HG03439 (cell line): ENCODE results near the gene VPS29.
A peak's percentile ranks its signal among the peaks of the same experiment; 100 is the strongest.
"Not testable (repeated sequence)": the region's sequence is repeated elsewhere in the genome, so short reads cannot be mapped to it uniquely, and the experiment has no call there.

Experiments
- ATAC-seq: cut with Tn5 transposase; IDR thresholded peaks from one replicate; pipeline ENCODE4 v1.9.1; 2021; ENCODE audit warnings: mild to moderate bottlenecking, moderate library complexity; ENCODE audit not compliant: unreplicated experiment

VPS29 gene

DNA sequence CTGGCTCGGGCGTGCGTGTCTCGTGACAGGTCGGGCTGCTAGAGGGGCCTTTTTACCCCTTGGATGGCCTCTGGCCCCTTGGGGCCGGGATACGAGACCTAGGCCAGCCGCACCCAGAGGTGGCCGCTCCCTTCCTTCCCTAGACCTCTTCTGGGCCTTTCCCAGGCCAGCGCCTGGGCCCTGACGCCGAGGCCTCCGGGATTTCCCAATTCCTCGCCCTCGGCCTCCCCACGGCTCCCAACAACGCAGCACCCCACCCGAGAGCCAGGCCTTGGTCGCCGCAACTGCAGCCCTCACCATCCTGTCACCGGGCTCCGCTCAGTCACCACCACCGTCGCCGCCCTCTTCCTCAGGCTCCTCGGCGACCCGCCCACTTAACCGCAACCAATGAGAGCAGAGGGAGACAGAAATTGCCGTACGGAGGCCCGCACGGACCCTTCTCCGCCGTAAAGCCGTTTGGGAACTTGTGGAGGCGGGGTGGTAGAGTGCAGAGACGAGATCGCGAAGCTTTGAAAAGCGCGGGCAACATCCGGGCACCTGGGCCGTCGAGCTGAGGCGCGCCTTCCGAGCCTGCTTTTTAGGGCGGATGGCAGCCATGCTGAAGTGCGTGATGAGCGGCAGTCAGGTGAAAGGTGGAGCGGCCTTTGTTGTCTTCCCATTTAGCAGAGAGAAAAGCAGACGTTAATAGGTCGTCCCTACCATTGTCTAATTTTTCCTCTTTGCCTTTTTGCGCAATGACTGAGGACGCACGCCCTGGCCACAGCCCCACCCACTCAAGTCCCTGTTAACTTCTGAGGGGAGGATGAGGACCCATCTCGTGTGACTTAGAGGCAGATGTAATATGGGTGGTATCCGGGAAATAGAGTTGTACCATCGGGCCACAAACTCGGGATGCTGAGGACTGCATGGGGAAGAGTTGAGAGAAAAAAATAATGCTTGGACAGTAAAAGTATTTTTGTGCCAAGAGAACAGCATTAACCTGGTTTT, at the start of gene VPS29, which contains the start of gene RAD9B:
Gene VPS29 (minus strand): TSS at position 360 of the 987 bp plus-strand sequence. CDS start 60 bp downstream, at position 300.
Gene RAD9B (plus strand): TSS at position 580 of the 987 bp plus-strand sequence. CDS start 7 bp downstream, at position 587.
- ATAC-seq, result peak; percentile 94

DNA sequence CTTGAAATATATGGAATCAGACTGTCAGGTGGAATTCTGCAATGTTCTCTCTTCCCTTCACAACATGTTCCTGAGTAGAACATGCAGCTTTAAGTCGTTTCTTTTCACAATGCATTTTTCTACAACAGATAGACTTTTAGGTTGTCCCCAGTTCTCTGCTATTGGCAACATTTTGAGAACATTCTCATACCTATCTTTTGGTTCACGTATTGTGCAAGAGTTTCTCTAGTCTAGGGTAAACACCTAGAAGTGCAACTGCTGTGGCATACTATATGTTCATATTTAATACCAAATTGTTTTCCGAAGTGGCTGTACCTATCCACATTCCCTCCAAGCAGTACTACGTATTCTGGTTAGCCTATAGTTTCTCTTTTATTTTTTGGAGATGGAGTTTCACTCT, 49.1 kb upstream of the VPS29 start:
- ATAC-seq, result no peak

DNA sequence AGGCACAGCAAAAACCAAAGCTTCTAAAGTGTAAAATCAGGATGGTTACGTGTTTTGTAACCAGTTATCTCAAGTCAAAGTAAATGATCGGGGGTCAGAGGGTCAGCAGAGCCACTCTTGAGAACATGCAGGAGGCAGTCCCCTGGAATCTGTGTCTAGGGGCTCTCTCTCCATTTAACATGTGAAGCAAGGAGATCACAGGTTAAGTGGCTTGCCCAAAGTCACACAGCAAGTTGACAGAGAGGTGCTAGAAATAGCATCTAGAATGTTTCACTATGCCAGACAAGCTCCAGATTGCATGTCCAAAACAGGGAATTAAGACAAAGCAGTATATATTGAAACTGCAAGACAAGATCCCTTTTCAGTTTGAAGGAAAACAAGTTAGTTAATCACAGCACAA, 47.8 kb upstream of the VPS29 start:
- ATAC-seq, result no peak

DNA sequence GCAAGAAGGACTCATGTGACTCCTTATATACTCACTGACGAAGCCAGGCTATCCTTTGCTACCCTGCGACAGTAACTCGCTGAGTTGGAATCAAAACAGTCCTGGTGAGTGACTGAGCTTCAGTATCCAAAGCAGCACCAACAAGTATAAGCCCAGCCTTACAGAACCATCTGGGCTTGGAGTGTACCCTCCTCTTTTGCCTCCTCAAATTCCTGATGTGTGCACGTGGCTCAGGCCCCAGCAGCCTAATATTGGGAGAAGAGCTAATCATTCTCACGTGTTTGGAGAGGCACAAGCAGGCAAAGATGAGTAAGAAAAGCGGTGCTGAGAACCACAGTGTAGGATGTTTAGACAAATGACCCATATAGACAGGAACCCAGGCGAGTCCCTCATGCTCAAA, 46.8 kb upstream of the VPS29 start:
- no peak for ATAC-seq

DNA sequence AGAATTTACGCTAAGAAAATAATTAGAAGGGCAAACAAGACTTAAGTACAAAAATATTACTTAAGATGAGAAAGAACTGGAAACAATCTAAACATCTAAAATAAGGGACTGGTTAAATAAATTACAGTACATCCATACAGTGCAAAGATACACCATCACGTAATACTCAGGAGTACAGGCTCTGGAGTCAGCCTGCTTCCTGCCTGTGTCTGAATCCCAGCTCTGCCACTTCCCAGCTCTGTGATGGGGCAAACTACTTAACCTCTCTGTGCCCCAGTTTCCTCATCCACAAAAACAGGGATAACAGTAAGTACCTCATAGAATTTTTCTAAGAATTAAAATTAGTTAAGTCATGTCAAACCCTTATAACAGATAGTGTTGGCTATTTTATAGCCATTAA, 45.2 kb upstream of the VPS29 start:
- ATAC-seq, result no peak

DNA sequence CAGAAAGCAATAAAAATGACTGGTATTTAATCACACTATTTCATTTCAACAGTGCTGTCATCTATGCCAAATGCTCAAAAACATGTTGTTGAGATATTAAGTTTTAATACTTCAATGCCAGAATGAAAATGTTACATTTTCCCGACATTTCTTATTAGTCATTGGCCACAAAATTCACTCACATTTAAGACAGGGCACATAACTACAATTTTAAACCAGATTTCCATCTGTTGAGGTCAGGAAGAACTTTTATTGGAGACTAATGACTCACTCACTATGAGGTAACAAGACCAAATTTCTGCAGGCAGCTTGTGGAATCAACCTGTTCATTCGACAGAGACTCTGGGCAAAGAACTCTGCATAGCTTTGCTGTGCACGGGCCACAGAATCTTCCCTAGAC, 44.4 kb upstream of the VPS29 start:
- ATAC-seq, result no peak

DNA sequence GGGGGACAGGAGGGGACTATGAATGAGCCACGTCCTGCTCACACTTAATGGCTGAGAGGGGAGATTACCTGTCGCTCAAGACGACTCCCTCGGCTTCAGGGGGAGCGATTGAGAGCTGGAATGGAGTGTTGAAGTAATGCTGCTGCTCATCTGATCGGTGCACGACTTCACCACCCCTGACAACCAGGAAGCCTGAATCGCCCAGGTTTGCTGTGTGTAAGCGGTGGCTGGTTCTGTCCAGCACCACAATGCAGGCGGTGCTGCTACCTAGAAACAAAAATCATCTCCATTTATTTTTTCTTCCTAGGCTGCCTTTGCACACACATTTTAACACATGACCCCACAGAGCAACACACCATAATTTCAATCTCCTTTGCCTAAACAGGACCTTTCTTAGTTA, 43.9 kb upstream of the VPS29 start:
- no peak for ATAC-seq

DNA sequence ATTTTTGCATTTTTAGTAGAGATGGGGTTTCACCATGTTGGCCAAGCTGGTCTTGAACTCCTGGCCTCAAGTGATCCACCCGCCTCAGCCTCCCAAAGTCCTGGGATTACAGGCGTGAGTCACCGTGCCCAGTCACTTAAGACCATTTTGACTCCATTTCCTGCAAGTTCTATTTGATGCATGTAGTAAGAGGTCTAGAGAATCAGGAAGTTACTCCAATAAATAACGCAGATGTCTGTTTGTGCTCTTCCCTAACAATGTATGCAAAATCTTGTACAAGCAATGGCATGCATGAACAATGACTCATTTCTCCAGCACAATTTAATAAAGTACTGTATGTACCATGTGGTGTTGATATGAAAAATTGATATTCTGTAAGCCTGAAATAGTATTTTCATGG, 43.3 kb upstream of the VPS29 start:
- ATAC-seq, result not testable (repeated sequence)

DNA sequence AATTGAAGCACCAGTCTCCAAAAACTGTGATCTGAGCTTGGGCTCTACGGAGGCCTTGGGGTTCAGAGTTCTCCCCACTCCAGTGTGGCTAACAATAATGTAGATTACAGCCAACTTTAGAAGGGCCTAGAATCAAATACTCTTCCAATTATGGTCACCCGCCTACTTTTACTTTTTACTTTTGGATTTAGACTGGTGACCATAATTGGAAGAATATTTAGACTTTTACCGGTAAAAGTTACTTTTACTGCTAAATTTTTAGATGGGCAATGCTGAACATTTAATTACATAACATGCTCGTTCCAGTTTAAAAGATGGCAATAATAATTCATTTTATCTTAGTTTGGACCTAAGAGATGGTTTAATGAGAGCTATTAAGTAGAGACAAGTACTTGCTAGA, 42.1 kb upstream of the VPS29 start:
- ATAC-seq, result no peak

DNA sequence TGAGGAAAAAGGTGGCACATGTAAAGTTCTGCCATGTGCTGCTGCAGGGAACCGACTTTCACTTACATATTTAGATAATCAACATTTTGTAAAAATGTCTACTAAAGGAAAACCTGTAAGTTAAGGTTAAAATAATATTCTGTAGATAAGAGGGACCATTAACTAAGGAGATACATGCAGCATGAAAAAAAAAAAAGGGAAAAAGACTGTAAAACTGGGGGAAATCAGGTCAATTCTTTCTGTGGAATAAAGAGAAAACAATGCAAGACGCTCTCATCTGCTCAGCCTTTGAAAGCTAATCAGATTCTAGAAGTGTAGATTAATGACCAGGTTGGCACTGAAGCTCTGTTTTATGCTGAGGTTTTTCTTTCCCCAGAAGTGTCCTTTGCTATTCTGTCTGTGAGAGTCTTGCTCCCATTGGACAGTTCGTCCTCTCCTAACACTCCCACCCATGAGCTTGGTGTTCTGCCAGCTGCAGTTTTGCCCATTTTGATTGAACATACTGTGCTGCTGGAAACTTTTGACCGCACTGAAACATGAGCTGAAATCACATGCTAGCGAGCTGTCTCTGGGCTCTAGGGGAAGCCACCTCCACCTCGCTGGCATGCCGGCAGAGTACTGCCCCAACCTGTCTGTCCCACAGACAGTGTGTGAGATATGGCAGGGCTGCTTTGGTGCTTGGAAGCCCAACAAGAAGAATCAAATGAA, 41.5 kb upstream of the VPS29 start:
- ATAC-seq, result no peak

DNA sequence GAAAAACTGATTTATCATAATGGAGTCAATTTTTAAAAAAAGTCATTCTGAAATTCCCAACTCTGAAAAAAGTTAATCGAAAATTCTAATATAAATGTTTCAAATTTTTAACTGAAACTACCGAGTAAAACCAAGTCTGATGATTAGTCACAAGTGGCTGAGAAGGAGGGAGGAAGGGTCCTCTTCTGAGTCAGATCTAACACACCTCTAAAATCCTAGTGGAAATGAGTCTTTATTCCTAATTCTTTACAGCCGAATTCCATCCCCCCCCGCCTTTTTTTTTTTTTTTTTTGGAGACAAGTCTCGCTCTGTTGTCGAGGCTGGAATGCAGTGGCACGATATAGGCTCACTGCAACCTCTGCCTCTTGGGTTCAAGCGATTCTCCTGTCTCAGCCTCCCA, 38.1 kb upstream of the VPS29 start:
- no peak for ATAC-seq

DNA sequence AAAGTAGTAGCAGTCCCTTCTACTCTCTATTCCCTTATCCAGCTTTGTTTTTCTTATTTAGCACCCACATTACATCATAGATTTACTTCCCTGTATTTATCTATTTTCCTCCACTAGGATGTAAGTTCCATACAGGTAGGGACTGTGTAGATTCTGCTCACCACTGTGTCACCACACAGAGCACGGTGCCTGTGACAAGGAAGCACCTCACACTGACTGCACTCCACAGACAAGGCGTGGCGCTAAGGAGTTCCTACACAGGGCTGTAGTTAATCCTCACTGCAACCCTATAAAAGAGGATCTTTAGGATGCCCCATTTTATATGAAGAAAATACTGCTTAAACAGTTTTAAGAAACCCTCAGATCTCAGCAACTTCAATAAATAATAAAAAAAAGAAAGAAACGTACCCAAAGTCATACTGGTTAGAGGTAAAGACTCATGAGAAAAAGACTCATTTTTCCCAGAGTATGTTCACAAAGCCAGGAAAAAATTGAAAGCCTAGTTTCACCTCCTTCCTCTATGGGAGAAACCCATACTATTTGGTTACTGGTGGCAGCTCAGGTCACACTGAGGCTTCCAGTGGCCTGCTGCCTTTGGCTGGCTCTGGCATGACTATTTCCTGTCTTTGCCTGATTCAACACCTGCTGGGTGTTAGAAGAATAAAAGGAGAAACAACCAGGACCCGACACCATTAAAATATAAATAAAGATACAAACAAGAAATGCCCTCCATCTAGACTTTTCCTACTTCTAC, 37.1 kb upstream of the VPS29 start:
- ATAC-seq, result no peak

DNA sequence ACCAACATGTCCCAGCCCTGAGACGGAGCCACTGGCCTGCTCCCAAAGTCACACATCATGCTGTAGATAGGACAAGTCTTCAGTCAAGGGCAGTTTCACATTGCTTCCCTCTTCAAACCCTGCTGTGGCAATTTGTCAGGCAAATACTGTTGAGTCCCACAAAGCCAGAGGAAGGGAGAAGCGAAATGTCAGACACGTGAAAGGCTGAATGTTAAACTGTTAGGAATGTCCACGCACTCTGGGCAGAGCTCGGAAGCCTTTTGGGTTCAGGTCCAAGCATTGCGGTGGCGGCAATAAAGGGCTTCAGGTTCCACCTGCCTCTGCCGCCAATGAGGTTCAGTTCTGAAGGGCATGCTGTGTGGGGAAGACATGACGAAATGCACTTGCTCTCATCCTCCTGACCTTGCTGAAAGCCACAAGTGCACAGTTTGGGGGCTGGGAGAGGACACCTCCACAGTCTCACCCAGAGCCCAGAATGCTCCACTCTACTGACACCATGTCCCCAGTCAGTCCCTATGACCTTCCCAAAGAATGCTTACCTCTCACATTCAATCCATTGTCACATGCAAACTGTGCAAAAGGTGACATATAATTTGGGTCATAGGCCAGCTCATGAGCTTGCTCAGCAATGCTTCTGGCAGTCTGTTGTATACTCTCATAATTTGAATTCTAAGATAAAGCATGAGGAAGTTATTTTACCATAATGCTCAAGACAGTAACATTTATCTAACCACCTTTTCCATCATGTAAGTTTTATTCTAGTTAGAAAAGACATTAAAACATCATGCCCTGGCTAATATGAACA, 35.9 kb upstream of the VPS29 start:
- ATAC-seq, result no peak

DNA sequence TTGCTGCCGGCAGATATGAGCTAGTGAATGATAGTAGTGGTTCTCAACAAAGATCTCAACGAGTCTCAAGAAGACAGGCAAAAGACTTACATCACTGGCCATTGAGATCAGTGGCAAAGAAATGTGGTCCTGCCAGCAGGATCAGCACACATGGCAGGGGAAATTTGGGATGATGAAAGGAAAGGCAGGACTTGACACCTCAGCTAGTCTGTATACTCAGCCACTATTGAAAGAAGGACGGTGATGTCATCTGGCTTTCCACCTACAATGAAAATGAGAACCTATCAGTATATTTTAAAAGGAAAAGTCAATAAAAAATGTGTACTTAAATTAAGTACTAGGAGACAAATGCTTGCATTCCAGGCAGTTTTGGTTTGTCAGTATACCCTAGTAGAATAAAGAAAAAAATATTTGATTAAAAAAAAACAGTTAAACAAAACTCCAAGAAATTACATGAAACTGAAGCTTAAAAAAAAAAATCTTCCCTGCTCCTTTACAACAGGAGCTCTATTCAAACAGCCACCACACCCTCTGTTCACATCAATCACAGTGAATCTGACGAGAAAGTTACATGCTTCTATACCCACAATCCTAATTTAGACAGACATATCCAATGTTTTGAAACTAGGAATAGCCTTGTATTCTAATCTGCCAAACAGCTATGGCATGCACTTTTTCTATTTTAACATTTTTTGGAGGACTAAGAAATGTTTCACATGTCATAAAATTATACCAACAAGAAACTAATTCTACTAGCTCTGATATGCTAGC, 35.1 kb upstream of the VPS29 start:
- ATAC-seq, result no peak

DNA sequence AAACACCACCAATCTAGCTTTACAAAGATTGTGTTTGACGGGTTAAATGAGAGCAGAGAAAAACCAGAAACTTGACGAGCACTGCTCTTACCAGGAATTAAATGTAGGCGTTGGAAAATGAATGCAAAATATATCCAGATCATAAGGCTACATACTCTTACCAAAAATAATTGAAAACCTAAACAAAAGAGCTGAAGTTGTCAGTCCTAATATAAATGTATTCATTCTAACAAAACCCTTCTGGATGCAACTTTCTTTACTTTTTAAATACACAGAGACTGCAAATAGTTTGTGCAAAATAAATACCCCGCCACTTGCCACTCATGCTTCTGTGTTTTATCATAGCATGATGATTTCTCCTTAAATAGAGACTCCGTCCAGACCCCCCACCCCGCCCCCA, 32.9 kb upstream of the VPS29 start:
- no peak for ATAC-seq

DNA sequence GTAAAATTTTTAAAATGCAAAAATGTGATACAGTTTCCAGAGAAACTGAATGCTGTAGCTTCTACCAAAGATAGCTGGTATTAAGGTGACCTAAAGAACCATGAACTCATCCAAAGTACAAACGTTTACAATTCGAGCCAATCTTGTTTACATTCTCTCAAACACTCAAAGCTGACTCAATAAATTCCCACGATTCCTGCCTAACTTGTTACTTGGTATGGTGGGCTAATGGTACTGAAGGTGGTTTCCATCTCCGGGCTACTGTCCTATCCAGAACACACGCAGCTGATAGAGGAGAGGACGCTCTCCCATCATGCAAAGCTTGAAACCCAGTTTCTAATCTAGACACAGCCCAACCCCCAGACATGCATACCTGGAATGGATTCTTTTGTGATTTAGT, 31.7 kb upstream of the VPS29 start:
- no peak for ATAC-seq

DNA sequence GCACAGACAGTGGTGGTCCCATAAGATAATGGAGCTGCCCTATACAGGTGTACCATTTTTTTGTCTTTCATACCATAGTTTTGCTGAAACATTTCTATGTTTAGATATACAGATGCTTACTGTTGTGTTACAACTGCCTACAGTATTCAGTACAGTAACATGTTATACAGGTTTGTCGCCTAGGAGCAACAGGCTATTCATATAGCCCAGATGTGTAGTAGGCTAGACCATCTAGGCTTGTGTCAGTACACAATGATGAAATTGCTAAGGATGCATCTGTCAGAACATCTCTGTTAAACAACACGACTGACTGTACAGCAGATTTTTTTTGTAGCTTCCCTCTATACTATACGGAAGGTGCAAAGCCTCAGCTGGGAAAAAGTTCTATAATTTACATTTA, 30.7 kb upstream of the VPS29 start:
- ATAC-seq, result no peak

DNA sequence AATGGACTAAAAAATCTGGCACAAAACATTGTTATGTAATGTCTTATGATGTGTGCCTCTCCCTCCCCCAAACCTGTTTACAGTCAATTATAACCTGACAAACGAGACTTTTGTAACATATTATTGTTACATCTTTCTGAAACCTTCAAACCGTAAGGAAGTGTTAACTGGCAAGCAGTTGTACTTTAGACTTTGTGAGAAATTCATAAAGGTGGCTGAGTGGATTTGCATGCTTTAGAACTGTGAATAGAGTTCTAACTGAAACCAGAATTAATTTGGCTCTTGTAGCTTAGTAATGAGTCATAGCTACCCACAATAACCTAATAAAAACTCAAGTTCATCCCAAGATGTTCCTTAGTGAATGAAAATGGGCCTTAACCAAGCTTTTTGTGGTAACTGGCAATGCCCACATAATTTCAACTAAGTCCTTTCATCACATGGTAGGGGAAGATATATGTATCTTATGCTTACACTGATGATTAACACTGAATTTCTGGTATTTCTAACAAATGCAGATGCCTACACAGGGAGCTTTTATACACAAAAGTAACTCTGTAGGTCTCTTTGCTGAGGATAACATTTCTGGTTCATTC, 29.9 kb upstream of the VPS29 start:
- peak; percentile 79 for ATAC-seq

DNA sequence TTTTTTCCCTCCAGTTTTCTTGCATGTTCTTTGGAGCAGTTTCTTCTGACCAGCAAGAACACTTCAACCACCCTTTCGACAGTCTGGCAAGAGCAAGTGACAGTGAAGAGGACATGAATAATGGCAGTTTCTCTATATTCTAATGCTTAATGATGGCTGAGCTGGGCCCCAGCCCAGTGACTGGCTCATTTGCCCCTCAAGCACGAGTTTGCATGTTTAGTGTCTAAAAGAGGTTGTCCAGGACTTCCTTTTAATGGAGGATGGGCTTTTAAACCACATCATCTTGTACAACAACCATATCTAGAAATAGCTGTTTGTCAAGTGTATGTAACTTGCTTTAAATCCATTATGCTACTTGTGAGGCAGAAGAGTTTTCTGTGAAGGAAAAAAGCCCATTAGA, 28.6 kb upstream of the VPS29 start:
- ATAC-seq, result no peak
